ENCODE measurements around the gene CDK2. TPM values are rescaled to one million over a fixed set of nuclear protein-coding genes. Genes with fewer than 3 reads are reported as not detected.
A peak's percentile ranks its signal among the peaks of the same experiment; 100 is the strongest.
"Not testable (repeated sequence)": the region's sequence is repeated elsewhere in the genome, so short reads cannot be mapped to it uniquely, and the experiment has no call there.

Gene CDK2
- 10 to 100 TPM; 22.1 to 54.4 (median 31.2) TPM for total RNA-seq

- Histone ChIP-seq H3K4me3 (peak within 1 kb of the TSS; percentile 91 to 93), H3K27me3 (no peaks in the 10 kb centered on the region), H3K36me3 (peaks cover 0 to 30% of the 10 kb centered on the region in 2 donors), H3K9me3 (no peaks in the 10 kb centered on the region), H3K4me1 (peaks cover 2 to 39% (median 3%) of the 10 kb centered on the region in 3 donors), H3K27ac (peak within 1 kb of the TSS; percentile 68 to 91 (median 88))
- 0 to 2% methylated on average over 8 to 22 of the region's 45 CpGs for WGBS, 2 donors (ENCODE audit: low coverage in 1 of 2)
- ATAC-seq: peak; percentile 95
- TF ChIP-seq, protein P1, sequence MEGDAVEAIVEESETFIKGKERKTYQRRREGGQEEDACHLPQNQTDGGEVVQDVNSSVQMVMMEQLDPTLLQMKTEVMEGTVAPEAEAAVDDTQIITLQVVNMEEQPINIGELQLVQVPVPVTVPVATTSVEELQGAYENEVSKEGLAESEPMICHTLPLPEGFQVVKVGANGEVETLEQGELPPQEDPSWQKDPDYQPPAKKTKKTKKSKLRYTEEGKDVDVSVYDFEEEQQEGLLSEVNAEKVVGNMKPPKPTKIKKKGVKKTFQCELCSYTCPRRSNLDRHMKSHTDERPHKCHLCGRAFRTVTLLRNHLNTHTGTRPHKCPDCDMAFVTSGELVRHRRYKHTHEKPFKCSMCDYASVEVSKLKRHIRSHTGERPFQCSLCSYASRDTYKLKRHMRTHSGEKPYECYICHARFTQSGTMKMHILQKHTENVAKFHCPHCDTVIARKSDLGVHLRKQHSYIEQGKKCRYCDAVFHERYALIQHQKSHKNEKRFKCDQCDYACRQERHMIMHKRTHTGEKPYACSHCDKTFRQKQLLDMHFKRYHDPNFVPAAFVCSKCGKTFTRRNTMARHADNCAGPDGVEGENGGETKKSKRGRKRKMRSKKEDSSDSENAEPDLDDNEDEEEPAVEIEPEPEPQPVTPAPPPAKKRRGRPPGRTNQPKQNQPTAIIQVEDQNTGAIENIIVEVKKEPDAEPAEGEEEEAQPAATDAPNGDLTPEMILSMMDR (IDR thresholded peaks at IDR 0.05): no peak
- TF ChIP-seq EP300 (IDR thresholded peaks at IDR 0.05) (no peak), POLR2AphosphoS5 (IDR thresholded peaks at IDR 0.05) (peak; percentile 89), POLR2A (IDR thresholded peaks at IDR 0.05) (peak; percentile 58 to 73)
Observed at GRCh38 chr12:55966408-55967281, at the start of gene CDK2. CDK2 (plus strand) TSS chr12:55966830; CDS start chr12:55967009, 179 bp downstream.

DNA sequence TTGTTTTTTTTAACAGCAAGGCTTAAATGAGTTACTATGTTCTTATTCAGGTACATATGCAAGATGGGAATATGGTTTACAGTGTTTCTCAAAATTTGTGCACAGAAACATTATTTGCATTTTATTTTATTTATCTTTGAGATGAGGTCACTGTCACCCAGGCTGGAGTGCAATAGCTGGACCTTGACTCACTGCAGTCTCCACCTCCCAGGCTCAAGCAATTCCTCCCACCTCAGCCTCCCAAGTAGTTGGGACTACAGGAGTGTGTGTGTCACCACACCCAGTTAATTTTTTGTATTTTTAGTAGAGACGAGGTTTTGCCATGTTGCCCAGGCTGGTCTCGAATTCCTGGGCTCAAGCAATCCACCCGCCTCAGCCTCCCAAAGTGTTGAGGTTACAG, 47.6 kb upstream of the CDK2 start:
- peaks cover 0 to 35% (median 0%) of the 10 kb centered on the region in 3 donors for H3K4me1 ChIP-seq
- not testable (repeated sequence) for H3K27ac ChIP-seq, H3K27me3 ChIP-seq, H3K9me3 ChIP-seq, ATAC-seq, H3K4me3 ChIP-seq
- 70 to 90% methylated on average over 3 of the region's 3 CpGs for WGBS, 2 donors (ENCODE audit: low coverage in 1 of 2)
- H3K36me3 ChIP-seq: peaks cover 0 to 23% of the 10 kb centered on the region in 2 donors

- ATAC-seq: no peak
Observed at GRCh38 chr12:55922126-55922525, 44.5 kb upstream of the CDK2 start.

GRCh38 chr12:55923648-55924047, 43.0 kb upstream of the CDK2 start:
- peaks cover 0 to 30% of the 10 kb centered on the region in 2 donors for H3K36me3 ChIP-seq
- H3K27me3 ChIP-seq, H3K27ac ChIP-seq, H3K4me3 ChIP-seq, ATAC-seq, H3K9me3 ChIP-seq: not testable (repeated sequence)
- 79 to 84% methylated on average over 4 to 7 of the region's 9 CpGs for WGBS, 2 donors (ENCODE audit: low coverage in 1 of 2)
- peaks cover 0 to 51% (median 12%) of the 10 kb centered on the region in 3 donors for H3K4me1 ChIP-seq

More at GRCh38 chr12:55922126-55922525, 44.5 kb upstream of the CDK2 start:
- Histone ChIP-seq H3K27me3 (no peaks in the 10 kb centered on the region), H3K4me1 (peaks cover 0 to 44% (median 4%) of the 10 kb centered on the region in 3 donors), H3K27ac (no peak overlapping the region), H3K36me3 (peaks cover 0 to 30% of the 10 kb centered on the region in 2 donors), H3K9me3 (no peaks in the 10 kb centered on the region), H3K4me3 (no peak overlapping the region)
- TF ChIP-seq POLR2AphosphoS5 (IDR thresholded peaks at IDR 0.05) (no peak), EP300 (IDR thresholded peaks at IDR 0.05) (no peak), POLR2A (IDR thresholded peaks at IDR 0.05) (no peak)
- TF ChIP-seq, protein P1 (IDR thresholded peaks at IDR 0.05): no peak
- WGBS, 2 donors (ENCODE audit: low coverage in 1 of 2): 71 to 86% methylated on average over 1 to 2 of the region's 3 CpGs

DNA sequence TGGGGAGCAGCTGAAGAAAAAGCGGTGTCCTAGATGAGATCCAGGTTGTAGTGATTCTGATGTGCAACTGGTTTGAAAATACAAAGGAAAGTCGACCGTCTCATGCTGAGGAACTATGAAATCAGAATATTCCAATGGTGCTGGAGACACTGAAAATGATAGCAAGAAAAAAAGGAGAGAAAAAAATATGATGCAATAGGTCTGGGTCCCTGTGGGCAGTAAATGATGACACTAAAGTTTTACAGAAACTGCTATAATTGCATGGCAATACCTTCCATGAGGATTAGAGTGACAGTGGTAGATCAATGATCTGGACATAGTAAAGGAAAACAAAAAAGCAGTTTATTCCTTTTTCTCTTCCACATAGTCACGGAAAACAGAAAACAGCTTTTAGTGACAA, 41.3 kb upstream of the CDK2 start:
- H3K36me3 ChIP-seq: peaks cover 0 to 30% of the 10 kb centered on the region in 2 donors
- peaks cover 0 to 62% (median 15%) of the 10 kb centered on the region in 3 donors for H3K4me1 ChIP-seq
- WGBS, 2 donors (ENCODE audit: low coverage in 1 of 2): 72 to 77% methylated on average over 4 of the region's 4 CpGs

More for the DNA sequence above, 41.3 kb upstream of the CDK2 start:
- TF ChIP-seq POLR2AphosphoS5 (IDR thresholded peaks at IDR 0.05): no peak
- TF ChIP-seq, protein P1 (IDR thresholded peaks at IDR 0.05): no peak
- no peak for TF ChIP-seq EP300 (IDR thresholded peaks at IDR 0.05)
- no peak for TF ChIP-seq POLR2A (IDR thresholded peaks at IDR 0.05)
- H3K4me3 ChIP-seq: no peak overlapping the region
- no peaks in the 10 kb centered on the region for H3K27me3 ChIP-seq
- ATAC-seq: no peak
- H3K27ac ChIP-seq: no peak overlapping the region
- H3K9me3 ChIP-seq: no peaks in the 10 kb centered on the region

All from gastroesophageal sphincter (tissue), 4 donors.